Neural cell (in vitro differentiated cells): ENCODE measurements around the gene DNAJC13. TPM values are rescaled to one million over a fixed set of nuclear protein-coding genes. Genes with fewer than 3 reads are reported as not detected.

Source experiments
- H2AFZ ChIP-seq: fragments of 200-600, 300-800 bp; sonication (generic), shearing (Covaris generic); 2 replicates; pipeline ENCODE4 v1.6.0; 2014; ENCODE audit warnings: low read depth, mild to moderate bottlenecking, antibody characterized with exemption, low read length, moderate library complexity
- H3F3A ChIP-seq: fragments of 200-600 bp; shearing (Covaris generic); 2 replicates; pipeline ENCODE4 v1.6.1; 2016; ENCODE audit warnings: mild to moderate bottlenecking, moderate library complexity, mixed read lengths, antibody characterized with exemption, low read length; ENCODE audit not compliant: insufficient read depth, poor library complexity, severe bottlenecking
- H3K27ac ChIP-seq: fragments of 200-600, 300-800 bp; sonication (generic), shearing (Covaris generic); 2 replicates; pipeline ENCODE4 v1.5.1; 2014; ENCODE audit warnings: mild to moderate bottlenecking, low read length, moderate library complexity
- H3K27me3 ChIP-seq: fragments of 300-800, 200-600 bp; sonication (generic), shearing (Covaris generic); 2 replicates; pipeline ENCODE4 v1.6.0; 2014; ENCODE audit warnings: mild to moderate bottlenecking, low read depth, low read length, moderate library complexity; ENCODE audit not compliant: insufficient read depth
- H3K36me3 ChIP-seq: fragments of 300-800, 200-600 bp; sonication (generic), shearing (Covaris generic); 2 replicates; pipeline ENCODE4 v1.5.1; 2014; ENCODE audit warnings: mild to moderate bottlenecking, antibody characterized with exemption, low read length, moderate library complexity; ENCODE audit not compliant: insufficient read depth
- H3K4me2 ChIP-seq: fragments of 300-800, 200-600 bp; sonication (generic), shearing (Covaris generic); 2 replicates; pipeline ENCODE4 v1.6.0; 2014; ENCODE audit warnings: mild to moderate bottlenecking, low read length
- H3K4me3 ChIP-seq: fragments of 300-800, 200-600 bp; sonication (generic), shearing (Covaris generic); 2 replicates; pipeline ENCODE4 v1.5.1; 2014; ENCODE audit warnings: mild to moderate bottlenecking, low read length, moderate library complexity
- H3K79me2 ChIP-seq: fragments of 200-600 bp; shearing (Covaris generic); replicated peaks from 2 replicates; pipeline ENCODE4 v1.6.0; 2014; ENCODE audit warnings: mild to moderate bottlenecking, low read length, moderate library complexity; ENCODE audit not compliant: insufficient read depth
- H3K9ac ChIP-seq: fragments of 300-800, 200-600 bp; sonication (generic), shearing (Covaris generic); 2 replicates; pipeline ENCODE4 v1.6.1; 2016; ENCODE audit warnings: mild to moderate bottlenecking, low read length, mixed read lengths
- H3K9me2 ChIP-seq: fragments of 200-600 bp; shearing (Covaris generic); 2 replicates; pipeline ENCODE4 v1.6.1; 2016; ENCODE audit warnings: mild to moderate bottlenecking, low read length, mixed read lengths; ENCODE audit not compliant: insufficient read depth
- H3K9me3 ChIP-seq: fragments of 200-600, 300-800 bp; sonication (generic), shearing (Covaris generic); 2 replicates; pipeline ENCODE4 v1.6.1; 2016; ENCODE audit warnings: mild to moderate bottlenecking, mixed run types, low read length, moderate library complexity, mixed read lengths
- H4K20me1 ChIP-seq: fragments of 200-600 bp; shearing (Covaris generic); 2 replicates; pipeline ENCODE4 v1.6.1; 2016; ENCODE audit warnings: mild to moderate bottlenecking, mixed run types; ENCODE audit not compliant: insufficient read depth
- EP300 ChIP-seq: fragments of 450-650 bp; conservative IDR thresholded peaks from 2 replicates; pipeline ENCODE4 v1.6.1; 2014; ENCODE audit warnings: antibody characterized with exemption, mild to moderate bottlenecking, moderate library complexity; ENCODE audit not compliant: poor library complexity, severe bottlenecking
- EZH2 ChIP-seq: fragments of 200-600, 300-800 bp; shearing (Covaris generic), sonication (generic); IDR thresholded peaks from 2 replicates; pipeline ENCODE4 v1.6.1; 2014; ENCODE audit warnings: antibody characterized with exemption, low read length, borderline replicate concordance, mild to moderate bottlenecking; ENCODE audit not compliant: insufficient read depth, poor library complexity, severe bottlenecking
- MXI1 ChIP-seq: fragments of 450-650 bp; conservative IDR thresholded peaks from 2 replicates; pipeline ENCODE4 v1.6.1; 2014; ENCODE audit warnings: antibody characterized with exemption, mild to moderate bottlenecking; ENCODE audit not compliant: poor library complexity, severe bottlenecking
- POLR2AphosphoS5 ChIP-seq: IDR thresholded peaks from 2 replicates; pipeline ENCODE4 v1.6.1; 2012
- RAD21 ChIP-seq: fragments of 450-650 bp; conservative IDR thresholded peaks from 2 replicates; pipeline ENCODE4 v1.6.1; 2014; ENCODE audit warnings: antibody characterized with exemption, mild to moderate bottlenecking, moderate library complexity
- SMC3 ChIP-seq: fragments of 450-650 bp; conservative IDR thresholded peaks from 2 replicates; pipeline ENCODE4 v1.6.1; 2014; ENCODE audit warnings: antibody characterized with exemption, mild to moderate bottlenecking, moderate library complexity; ENCODE audit not compliant: poor library complexity
- TAF1 ChIP-seq: IDR thresholded peaks from 2 replicates; pipeline ENCODE4 v1.6.1; 2012; ENCODE audit warnings: low read depth
- polyA plus RNA-seq: library from polyadenylated mRNA; depleted of rRNA; stranded (reverse); fragments of >200 nt; gene quantifications from 2 replicates; pipeline ENCODE4 v1.2.3, GENCODE V29; 2014
- TF ChIP-seq, protein P1 (sequence below): IDR thresholded peaks from 2 replicates; pipeline ENCODE4 v1.6.1; 2012; ENCODE audit warnings: borderline replicate concordance
- TF ChIP-seq, protein P2 (sequence below): fragments of 450-650 bp; IDR thresholded peaks from 2 replicates; pipeline ENCODE4 v1.5.1; 2014; ENCODE audit warnings: antibody characterized with exemption, mild to moderate bottlenecking, moderate library complexity; ENCODE audit not compliant: poor library complexity, severe bottlenecking

DNAJC13 gene
- polyA plus RNA-seq, 1 donor from 2014 or later = 38.4 TPM

- H3F3A ChIP-seq = no peaks in the 10 kb centered on the region
- TF ChIP-seq EZH2 (no peak), TAF1 (no peak), EP300 (no peak), POLR2AphosphoS5 (no peak), MXI1 (no peak), RAD21 (no peak), SMC3 (no peak)
- TF ChIP-seq, protein P1, sequence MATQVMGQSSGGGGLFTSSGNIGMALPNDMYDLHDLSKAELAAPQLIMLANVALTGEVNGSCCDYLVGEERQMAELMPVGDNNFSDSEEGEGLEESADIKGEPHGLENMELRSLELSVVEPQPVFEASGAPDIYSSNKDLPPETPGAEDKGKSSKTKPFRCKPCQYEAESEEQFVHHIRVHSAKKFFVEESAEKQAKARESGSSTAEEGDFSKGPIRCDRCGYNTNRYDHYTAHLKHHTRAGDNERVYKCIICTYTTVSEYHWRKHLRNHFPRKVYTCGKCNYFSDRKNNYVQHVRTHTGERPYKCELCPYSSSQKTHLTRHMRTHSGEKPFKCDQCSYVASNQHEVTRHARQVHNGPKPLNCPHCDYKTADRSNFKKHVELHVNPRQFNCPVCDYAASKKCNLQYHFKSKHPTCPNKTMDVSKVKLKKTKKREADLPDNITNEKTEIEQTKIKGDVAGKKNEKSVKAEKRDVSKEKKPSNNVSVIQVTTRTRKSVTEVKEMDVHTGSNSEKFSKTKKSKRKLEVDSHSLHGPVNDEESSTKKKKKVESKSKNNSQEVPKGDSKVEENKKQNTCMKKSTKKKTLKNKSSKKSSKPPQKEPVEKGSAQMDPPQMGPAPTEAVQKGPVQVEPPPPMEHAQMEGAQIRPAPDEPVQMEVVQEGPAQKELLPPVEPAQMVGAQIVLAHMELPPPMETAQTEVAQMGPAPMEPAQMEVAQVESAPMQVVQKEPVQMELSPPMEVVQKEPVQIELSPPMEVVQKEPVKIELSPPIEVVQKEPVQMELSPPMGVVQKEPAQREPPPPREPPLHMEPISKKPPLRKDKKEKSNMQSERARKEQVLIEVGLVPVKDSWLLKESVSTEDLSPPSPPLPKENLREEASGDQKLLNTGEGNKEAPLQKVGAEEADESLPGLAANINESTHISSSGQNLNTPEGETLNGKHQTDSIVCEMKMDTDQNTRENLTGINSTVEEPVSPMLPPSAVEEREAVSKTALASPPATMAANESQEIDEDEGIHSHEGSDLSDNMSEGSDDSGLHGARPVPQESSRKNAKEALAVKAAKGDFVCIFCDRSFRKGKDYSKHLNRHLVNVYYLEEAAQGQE = no peak
- TF ChIP-seq, protein P2, sequence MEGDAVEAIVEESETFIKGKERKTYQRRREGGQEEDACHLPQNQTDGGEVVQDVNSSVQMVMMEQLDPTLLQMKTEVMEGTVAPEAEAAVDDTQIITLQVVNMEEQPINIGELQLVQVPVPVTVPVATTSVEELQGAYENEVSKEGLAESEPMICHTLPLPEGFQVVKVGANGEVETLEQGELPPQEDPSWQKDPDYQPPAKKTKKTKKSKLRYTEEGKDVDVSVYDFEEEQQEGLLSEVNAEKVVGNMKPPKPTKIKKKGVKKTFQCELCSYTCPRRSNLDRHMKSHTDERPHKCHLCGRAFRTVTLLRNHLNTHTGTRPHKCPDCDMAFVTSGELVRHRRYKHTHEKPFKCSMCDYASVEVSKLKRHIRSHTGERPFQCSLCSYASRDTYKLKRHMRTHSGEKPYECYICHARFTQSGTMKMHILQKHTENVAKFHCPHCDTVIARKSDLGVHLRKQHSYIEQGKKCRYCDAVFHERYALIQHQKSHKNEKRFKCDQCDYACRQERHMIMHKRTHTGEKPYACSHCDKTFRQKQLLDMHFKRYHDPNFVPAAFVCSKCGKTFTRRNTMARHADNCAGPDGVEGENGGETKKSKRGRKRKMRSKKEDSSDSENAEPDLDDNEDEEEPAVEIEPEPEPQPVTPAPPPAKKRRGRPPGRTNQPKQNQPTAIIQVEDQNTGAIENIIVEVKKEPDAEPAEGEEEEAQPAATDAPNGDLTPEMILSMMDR = no peak
- H3K9me2 ChIP-seq = no peaks in the 10 kb centered on the region
- H4K20me1 ChIP-seq = no peaks in the 10 kb centered on the region
- no peak overlapping the region for H3K9ac ChIP-seq
- H3K9me3 ChIP-seq = no peaks in the 10 kb centered on the region
- no peak overlapping the region for H2AFZ ChIP-seq
- H3K27me3 ChIP-seq = no peaks in the 10 kb centered on the region
- H3K36me3 ChIP-seq = peaks cover 16% of the 10 kb centered on the region
- no peaks in the 10 kb centered on the region for H3K79me2 ChIP-seq
- no peak overlapping the region for H3K4me3 ChIP-seq
- H3K27ac ChIP-seq = no peak overlapping the region
- H3K4me2 ChIP-seq = no peak overlapping the region
Measured at GRCh38 chr3:132522353-132522752, 105.1 kb downstream of the DNAJC13 start.

DNA sequence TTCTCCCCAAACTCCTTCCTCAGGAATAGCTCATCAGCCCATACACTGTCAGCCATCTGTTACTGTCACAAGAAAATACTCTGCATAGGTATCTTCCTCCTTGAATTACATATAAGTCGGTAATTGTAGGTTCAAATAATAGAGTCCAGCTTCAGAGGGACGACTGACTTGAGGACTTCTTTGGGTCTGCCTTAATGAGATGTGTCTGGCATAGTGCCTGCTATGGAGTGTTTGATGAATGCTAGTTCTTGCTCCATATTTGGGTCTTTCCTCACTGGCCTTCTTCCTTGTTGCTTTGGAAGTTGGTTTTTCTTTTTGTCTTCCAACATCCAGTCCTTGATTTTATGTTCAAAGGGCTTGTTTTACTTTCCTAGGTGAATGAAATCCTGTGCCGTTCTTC lies 113.3 kb downstream of the DNAJC13 start:
- no peak overlapping the region for H3K9ac ChIP-seq
- H3K9me2 ChIP-seq = no peaks in the 10 kb centered on the region
- TF ChIP-seq, protein P1 = no peak
- TF ChIP-seq MXI1 (no peak), SMC3 (no peak), POLR2AphosphoS5 (no peak), EP300 (no peak), TAF1 (no peak), EZH2 (no peak), RAD21 (no peak)
- TF ChIP-seq, protein P2 = no peak
- no peaks in the 10 kb centered on the region for H3K27me3 ChIP-seq
- H2AFZ ChIP-seq = no peak overlapping the region
- H3F3A ChIP-seq = no peaks in the 10 kb centered on the region
- no peak overlapping the region for H3K4me3 ChIP-seq
- no peaks in the 10 kb centered on the region for H3K9me3 ChIP-seq
- no peak overlapping the region for H3K4me2 ChIP-seq
- H4K20me1 ChIP-seq = no peaks in the 10 kb centered on the region
- peaks cover 22% of the 10 kb centered on the region for H3K36me3 ChIP-seq
- no peak overlapping the region for H3K27ac ChIP-seq
- no peaks in the 10 kb centered on the region for H3K79me2 ChIP-seq
